Esophagus muscularis mucosa (tissue), 4 donors: ENCODE measurements around the gene PLA2G10.
"Not testable (repeated sequence)": the region's sequence is repeated elsewhere in the genome, so short reads cannot be mapped to it uniquely, and the experiment has no call there.

Experiments
- CTCF ChIP-seq, 3 experiments: fragments of 200-600 bp in 2 of 3; fragments of 450-650 bp in 1 of 3; sonication (generic) in 2 of 3; IDR thresholded peaks; one replicate each; pipeline ENCODE4 v1.5.1; 2017 to 2019; ENCODE audit warnings: antibody characterized with exemption in 3 of 3, mild to moderate bottlenecking in 2 of 3, moderate library complexity in 1 of 3
- EP300 ChIP-seq: sonication (generic); formaldehyde crosslinking; IDR thresholded peaks from one replicate; pipeline ENCODE4 v1.6.1; 2017; ENCODE audit warnings: antibody characterized with exemption
- POLR2A ChIP-seq: fragments of 450-650 bp; IDR thresholded peaks from one replicate; pipeline ENCODE4 v1.6.1; 2017; ENCODE audit warnings: antibody characterized with exemption, moderate library complexity, mild to moderate bottlenecking, low read depth
- POLR2AphosphoS5 ChIP-seq, 2 donors: sonication (generic); formaldehyde crosslinking; IDR thresholded peaks; one replicate each; pipeline ENCODE4 v1.6.1; 2017; ENCODE audit warnings: antibody characterized with exemption in 2 of 2

DNA sequence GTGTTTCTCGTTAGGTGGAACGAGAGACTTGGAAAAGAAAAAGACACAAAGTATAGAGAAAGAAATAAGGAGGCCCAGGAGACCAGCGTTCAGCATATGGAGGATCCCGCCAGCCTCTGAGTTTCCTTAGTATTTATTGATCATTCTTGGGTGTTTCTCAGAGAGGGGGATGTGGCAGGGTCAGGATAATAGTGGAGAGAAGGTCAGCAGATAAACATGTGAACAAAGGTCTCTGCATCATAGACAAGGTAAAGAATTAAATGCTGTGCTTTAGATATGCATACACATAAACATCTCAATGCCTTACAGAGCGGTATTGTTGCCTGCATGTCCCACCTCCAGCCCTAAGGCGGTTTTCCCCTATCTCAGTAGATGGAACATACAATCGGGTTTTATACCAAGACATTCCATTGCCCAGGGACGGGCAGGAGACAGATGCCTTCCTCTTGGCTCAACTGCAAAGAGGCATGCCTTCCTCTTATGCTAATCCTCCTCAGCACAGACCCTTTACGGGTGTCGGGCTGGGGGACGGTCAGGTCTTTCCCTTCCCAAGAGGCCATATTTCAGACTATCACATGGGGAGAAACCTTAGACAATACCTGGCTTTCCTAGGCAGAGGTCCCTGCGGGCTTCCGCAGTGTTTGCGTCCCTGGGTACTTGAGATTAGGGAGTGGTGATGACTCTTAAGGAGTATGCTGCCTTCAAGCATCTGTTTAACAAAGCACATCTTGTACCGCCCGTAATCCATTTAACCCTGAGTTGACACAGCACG, 57.7 kb downstream of the PLA2G10 start:
- TF ChIP-seq POLR2AphosphoS5 (IDR thresholded peaks at IDR 0.05); CTCF (IDR thresholded peaks at IDR 0.05); POLR2A; EP300: not testable (repeated sequence)
